PFSK-1 (cell line): ENCODE measurements around the gene FNTB.

Source experiments
- SIN3A ChIP-seq: IDR thresholded peaks from 2 replicates; pipeline ENCODE4 v1.6.1; 2012; ENCODE audit warnings: mild to moderate bottlenecking, low read length, moderate library complexity, borderline replicate concordance; ENCODE audit not compliant: insufficient read depth
- TF ChIP-seq, protein P1 (sequence below), 2 experiments: IDR thresholded peaks; 2 replicates each; pipeline versions ENCODE4 v1.6.1 to v1.8.0; 2011 to 2012; ENCODE audit warnings: low read depth in 2 of 2, low read length in 2 of 2, control low read depth in 1 of 2, inconsistent platforms in 1 of 2, mild to moderate bottlenecking in 1 of 2, moderate library complexity in 1 of 2; ENCODE audit not compliant: insufficient read depth in 1 of 2

GRCh38 chr14:65109357-65109756, 122.7 kb downstream of the FNTB start:
- no peak for TF ChIP-seq SIN3A
- TF ChIP-seq, protein P1, sequence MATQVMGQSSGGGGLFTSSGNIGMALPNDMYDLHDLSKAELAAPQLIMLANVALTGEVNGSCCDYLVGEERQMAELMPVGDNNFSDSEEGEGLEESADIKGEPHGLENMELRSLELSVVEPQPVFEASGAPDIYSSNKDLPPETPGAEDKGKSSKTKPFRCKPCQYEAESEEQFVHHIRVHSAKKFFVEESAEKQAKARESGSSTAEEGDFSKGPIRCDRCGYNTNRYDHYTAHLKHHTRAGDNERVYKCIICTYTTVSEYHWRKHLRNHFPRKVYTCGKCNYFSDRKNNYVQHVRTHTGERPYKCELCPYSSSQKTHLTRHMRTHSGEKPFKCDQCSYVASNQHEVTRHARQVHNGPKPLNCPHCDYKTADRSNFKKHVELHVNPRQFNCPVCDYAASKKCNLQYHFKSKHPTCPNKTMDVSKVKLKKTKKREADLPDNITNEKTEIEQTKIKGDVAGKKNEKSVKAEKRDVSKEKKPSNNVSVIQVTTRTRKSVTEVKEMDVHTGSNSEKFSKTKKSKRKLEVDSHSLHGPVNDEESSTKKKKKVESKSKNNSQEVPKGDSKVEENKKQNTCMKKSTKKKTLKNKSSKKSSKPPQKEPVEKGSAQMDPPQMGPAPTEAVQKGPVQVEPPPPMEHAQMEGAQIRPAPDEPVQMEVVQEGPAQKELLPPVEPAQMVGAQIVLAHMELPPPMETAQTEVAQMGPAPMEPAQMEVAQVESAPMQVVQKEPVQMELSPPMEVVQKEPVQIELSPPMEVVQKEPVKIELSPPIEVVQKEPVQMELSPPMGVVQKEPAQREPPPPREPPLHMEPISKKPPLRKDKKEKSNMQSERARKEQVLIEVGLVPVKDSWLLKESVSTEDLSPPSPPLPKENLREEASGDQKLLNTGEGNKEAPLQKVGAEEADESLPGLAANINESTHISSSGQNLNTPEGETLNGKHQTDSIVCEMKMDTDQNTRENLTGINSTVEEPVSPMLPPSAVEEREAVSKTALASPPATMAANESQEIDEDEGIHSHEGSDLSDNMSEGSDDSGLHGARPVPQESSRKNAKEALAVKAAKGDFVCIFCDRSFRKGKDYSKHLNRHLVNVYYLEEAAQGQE (IDR thresholded peaks at IDR 0.05; ENCODE audit: insufficient read depth in 1 of 2, low read depth in 2 of 2, low read length in 2 of 2) = no peak
